Activated effector memory CD4-positive, alpha-beta T cell treated with anti-CD3 and anti-CD28 coated beads, Interleukin-2, amount 50 U/mL, for 16 hours (primary cell): ENCODE data around the gene PTPRN2.
"Not testable (repeated sequence)": the region's sequence is repeated elsewhere in the genome, so short reads cannot be mapped to it uniquely, and the experiment has no call there.

ENCODE experiments used
- DNase-seq: peaks from one replicate; pipeline ENCODE4 v3.0.0-alpha.2; 2020

PTPRN2 gene

DNA sequence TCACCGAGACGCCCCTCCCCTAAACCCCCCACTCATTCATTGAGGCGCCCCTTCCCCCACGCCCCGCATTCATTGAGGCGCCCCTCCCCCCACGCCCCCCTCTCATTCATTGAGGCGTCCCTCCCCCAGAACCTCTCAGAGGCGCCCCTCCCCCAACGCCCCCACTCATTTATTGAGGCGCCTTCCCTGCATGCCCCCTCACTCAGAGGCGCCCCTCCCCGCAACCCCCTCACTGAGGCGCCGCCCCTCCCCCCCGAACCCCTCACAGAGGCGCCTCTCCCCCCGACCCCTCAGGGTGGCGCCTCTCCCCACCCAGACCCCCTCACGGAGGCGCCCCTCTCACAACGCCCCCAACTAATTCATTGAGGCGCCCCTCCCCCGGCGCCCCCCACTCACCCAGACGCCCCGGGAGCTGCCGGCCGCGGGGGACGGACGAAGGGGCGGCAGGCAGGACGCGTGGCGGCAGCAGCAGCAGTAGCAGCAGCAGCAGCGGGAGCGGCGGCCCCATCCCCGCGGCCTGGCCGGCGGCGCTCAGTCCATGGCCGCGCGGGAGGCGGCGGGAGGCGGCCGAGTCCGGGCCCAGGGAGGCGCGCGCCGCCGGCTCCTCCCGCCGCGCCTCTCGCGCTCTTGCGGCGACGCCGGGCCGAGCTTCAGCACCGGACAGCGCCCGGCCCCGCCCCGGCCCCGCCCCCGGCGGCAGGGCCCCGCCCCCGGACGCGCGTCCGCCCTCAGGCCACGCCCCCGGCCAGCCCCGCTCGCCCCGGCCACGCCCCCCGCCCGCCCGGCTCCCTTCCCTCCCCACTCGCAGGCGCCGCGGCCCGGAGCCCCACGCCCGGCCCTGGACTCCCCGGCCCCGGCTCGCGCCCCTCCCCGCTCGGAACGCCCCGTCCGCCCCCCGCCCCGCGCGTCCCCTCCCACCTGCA is at the start of gene PTPRN2:
Gene PTPRN2 (minus strand): TSS at position 662 of the 923 bp plus-strand sequence.
- peak; percentile 86 for DNase-seq

DNA sequence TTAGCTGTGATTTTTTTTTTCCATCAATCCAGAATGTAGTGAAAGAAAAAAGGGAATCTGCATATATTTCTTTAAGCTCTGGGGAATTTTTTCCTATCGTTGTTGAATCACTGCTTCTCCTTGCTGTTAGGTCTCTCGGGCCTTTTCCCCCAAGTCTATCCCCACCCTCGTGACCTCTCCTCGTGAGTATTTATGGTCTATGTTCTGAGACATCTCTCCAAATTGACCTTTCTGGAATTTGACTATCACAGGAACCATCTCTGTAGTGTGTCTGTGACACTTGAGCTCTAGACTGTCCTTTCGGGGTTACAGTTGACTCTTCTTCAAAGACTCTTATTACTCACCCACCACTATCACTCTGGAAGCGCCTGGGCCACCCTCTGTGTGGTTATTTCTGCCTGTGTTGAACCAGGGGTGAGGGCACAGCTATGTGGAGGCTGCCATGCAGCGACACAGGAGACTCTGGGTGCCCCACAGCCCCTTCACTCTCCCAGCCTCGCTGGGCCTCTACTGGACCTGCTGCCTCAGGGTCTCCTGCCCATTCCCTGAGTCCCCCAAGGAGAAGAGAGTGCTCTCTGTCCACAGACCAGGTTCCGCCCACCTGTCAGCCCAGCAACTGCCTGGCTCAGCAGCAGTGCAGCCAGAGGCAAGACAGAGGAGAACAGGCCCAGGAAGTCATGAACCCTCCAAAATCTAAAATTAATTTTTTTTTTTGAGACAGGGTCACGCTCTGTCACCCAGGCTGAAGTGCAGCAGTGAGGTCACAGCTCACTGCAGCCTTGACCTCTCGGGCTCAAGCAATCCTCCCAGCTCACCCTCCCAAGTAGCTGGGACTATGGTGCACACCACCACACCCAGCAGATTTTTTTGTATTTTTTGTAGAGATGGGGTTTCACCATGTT is 45.7 kb upstream of the PTPRN2 start:
- DNase-seq = no peak

DNA sequence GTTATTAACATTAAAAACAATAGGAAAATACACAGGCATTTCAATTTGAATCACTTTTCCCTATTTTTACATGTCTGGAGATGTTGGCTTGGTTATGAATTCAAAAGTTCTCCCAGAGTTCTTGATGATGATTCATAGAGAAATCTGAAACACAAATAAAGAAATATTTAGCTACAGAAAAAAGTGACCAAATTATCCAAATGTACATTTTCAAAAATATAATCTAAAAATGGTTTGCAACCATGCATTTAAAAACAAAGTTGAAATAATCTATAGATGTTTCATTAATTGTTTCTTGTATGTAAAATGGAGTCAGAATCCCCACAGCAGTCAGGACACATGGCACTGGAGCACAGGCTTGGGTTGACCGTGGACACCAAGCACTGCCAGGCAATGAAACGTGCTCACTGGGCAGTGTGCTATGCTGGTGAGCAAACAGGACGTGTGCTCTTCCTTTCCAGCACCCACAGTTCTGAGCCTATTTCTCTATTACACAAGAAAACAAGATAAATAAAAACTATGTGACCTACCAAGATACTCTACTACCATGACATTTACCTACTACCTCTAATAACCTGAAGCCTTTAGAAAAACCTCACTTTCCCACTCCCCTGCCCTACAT is 44.1 kb upstream of the PTPRN2 start:
- DNase-seq = no peak

DNA sequence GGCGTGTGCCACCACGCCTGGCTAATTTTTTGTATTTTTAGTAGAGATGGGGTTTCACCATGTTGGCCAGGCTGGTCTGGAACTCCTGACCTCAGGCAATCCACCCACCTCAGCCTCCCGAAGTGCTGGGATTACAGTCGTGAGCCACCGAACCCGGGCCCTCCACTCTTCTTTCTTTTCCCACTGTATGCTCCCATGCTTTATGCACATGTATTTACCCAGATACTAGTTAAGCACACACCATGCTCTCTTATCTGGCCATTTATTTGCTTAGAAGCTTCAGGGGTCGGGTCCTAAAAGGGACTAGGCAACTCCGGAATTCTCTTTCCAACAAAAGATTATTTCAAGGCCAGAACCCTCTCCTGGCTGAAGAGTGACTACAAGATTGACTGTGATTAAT is 38.7 kb upstream of the PTPRN2 start:
- not testable (repeated sequence) for DNase-seq

DNA sequence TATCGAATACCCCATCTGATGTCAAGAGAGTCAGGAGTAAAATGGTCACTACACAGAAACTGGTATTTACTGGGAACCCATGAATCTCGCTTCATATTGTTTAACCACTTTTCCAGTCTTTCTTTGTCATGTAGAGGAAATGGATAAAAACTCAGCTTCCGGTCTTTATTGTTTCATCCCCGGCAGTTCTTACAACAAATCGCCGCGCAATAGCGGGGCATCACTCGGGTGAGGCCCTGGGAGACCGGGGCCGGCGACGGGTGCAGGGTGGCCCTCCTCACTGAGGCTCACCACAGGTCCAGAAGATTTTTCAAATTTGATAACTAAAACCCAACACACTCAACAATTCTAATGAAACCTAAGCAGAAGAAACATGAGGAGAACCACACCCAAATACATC is 35.6 kb upstream of the PTPRN2 start:
- no peak for DNase-seq

DNA sequence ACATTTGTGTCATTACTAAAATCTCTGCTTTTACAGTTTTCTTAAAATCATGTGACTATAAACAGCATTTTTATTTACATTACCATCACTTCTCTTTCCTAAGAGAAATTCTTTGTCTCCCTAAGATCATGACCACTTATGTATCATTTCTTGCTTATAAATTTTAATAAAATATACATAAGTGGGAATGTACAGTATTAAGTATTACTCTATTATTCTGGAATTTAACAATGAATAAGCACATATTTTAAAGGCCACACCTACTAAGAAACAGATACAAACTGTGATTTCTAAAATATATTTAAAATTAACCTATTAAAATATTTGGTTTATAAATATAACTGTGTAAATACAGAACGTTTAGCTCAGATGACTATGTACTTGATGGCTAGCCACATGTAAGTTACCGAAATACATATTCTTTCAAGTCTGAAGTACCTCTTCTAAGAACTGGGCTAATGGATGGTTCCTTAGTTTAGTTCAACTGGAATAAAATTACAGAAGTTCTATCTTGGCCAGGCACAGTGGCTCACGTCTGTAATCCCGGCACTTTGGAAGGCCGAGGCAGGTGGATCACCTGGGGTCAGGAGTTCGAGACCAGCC is 33.3 kb upstream of the PTPRN2 start:
- no peak for DNase-seq

DNA sequence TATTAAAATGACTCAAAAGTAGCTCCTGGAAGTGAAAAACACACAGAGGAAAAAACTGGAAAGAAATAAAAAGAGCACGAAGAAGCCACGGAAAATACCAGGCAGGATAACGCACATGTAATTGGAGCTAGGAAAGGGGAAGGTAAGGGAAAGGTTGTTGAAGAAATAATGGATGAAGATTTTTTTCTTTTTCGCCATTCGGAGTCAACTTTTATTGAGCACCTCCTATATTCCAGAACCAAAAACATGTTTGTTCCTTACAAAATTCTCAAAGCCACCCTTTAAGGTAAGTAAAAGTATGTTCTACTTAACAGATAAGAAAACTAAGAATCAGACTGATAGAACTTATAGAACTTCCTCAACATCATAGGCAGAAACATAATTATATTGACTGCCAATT is 32.8 kb upstream of the PTPRN2 start:
- DNase-seq = no peak

DNA sequence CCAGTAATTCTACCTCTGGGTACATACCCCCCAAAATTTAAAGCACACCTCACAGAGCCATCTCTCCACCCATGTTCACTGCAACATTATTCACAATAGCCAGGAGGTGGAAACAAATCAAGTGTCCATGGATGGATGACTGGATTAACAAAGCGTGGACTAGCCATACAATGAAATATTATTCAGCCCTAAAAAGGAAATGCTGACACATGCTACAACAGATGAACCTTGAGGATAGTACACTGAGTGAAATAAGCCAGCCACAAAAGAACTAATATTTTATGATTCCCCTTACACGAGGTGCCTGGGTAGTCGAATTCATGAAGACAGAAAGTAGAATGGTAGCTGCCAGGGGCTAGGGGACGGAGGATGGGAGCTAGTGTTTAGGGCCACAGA is 31.1 kb upstream of the PTPRN2 start:
- DNase-seq = no peak

DNA sequence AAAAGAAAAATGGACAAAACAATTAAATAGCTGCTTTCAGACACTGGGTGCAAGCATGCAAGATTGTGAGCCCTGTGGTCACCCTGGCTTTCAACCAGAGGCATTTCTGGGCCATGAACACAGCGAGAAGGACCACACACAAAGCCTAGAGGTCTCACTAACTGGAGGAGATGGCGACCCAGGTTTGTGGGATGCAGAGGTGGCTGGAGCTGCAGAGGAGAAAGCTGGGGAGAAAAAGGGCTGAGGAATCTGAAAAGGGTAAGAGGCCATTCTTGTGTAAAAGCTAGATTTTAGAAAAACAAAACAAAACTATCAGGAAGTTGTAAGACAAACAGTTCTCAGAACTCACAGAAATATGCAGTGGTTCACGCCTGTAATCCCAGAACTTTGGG is 30.1 kb upstream of the PTPRN2 start:
- DNase-seq = no peak

DNA sequence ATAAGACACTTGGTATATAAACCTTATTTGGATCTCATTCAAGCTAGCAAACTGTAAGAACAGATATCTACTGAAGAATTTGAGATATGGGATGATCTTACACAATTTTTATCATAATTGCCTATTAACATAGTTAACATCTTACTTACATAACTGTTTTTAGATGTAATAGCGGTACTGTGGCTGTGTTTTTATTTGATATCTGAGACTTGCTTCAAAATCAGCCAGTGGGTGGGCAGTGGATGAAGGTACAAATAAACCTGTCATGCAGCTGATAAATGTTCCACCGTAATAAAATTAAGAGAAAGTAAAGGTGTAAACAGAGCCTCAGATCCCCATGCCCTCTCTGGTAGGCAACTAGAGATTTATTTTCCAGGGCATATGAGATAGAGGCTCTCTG is 28.4 kb upstream of the PTPRN2 start:
- no peak for DNase-seq

DNA sequence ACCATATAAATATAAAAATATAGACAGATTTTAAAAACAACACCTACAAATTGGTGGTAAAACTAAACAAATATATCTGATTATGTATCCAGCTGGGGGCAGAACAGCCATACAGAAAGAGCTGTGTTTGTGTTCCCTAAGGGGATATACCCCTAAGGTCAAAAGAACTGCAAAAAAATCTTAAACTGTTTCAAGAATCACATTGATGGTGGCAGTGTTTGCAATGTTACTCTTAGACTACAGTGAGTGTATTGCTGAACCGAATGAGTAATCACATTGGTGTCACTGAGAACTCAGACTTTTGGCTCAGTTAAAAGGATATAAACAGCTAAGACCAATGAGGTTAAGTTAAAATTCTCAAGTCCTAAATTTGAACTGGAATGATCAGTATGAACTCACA is 27.1 kb upstream of the PTPRN2 start:
- no peak for DNase-seq

DNA sequence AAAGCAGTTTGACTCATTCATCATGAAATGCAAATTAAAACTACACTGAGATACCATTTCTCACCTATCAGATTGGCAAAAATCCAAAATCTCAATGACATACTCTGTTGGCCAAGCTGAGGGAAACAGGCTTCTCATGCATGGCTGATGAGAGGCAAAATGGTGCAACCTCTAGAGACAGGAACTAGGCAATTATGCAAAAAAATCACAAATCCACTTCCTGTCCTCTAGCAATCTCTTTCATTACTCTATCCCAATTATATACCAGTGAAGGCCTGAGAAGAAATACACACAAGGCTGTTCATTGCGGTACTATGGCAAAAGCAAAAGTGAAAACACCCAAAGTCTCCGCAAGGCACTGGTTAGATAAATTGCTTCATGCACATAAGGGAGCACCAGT is 25.9 kb upstream of the PTPRN2 start:
- DNase-seq = no peak

DNA sequence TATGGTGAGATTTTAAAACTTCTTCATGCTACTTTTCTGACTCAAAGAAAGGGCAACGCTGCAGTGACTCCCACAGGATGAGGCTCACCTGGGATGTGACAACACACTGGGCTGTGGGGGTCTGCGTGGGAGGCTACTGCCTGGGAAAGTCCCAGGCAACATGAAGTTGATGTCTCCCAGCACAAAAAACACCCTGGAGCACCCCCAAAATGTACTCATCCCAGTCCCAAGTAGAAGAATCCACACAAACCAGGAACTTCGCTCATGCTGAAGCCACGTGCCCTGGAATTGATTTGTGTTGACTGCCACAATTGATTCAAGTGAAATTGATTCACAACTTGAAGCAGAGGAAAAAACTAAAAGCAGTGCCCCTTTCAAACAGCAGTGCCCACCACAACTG is 24.9 kb upstream of the PTPRN2 start:
- no peak for DNase-seq

DNA sequence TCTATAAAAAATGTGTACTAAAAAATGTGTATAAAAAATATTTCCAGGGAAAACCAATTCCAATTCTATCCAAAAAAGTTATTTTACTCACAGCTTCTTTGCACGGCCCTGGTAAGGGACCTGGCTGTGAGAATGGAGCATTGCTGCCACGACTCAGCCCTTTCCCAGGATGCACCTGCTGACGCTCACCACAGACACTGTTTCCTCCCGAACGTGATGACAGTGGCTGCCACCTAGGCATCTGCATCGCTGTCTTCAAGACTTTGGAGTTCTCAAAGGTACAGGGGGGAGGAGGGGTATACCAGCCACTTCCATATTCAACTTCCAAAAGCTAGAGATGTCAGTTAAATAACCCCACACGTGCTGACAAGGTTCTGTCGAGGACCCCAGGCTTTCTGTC is 23.9 kb upstream of the PTPRN2 start:
- no peak for DNase-seq

DNA sequence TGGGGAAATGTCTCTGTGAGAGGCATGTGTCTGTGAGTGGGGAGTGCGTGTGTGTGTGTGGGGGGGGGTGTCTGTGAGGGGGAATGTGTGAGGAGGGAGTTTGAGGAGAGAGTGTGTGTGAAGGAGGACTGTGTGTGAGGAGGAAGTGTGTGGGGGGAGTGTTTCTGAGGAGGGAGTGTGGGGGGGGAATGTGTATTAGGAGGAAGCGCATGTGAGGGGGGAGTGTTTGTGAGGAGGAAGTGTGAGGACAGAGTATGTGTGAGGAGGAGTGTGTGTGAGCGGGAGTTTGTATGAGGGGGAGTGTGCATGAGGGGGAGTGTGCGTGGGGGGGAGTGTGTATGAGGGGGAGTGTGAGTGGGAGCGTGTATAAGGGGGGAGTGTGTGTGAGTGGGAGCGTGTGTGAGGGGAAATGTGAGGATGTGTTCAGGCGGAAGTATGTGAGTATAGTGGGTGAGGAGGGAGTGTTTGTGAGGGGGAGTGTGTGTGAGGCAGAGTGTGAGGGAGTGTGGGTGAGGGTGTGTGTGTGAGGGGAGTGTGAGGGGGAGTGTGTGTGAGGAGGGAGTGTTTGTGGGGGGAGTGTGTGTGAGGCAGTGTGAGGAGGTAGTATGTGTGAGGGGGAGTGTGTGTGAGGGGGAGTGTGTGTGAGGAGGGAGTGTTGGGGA is 21.8 kb upstream of the PTPRN2 start:
- no peak for DNase-seq

DNA sequence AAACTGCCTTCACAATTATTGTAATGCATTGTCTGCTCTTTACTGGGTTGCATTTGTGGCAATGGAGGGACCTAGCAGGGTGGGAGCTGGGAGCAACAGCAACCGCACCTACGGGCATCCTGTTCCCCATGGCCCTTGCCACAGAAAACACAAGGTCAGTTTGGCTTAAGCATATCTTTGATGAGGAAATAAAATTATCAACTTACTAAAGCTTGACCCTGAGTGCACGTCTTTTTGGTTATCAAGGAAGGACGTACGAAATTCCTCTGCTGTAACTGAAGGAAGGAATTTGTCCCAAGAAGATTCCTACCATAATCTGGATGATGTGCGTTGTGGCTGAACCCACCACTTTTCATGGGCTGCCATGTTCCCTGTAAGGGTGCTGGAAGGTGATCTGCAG is 19.9 kb upstream of the PTPRN2 start:
- no peak for DNase-seq

DNA sequence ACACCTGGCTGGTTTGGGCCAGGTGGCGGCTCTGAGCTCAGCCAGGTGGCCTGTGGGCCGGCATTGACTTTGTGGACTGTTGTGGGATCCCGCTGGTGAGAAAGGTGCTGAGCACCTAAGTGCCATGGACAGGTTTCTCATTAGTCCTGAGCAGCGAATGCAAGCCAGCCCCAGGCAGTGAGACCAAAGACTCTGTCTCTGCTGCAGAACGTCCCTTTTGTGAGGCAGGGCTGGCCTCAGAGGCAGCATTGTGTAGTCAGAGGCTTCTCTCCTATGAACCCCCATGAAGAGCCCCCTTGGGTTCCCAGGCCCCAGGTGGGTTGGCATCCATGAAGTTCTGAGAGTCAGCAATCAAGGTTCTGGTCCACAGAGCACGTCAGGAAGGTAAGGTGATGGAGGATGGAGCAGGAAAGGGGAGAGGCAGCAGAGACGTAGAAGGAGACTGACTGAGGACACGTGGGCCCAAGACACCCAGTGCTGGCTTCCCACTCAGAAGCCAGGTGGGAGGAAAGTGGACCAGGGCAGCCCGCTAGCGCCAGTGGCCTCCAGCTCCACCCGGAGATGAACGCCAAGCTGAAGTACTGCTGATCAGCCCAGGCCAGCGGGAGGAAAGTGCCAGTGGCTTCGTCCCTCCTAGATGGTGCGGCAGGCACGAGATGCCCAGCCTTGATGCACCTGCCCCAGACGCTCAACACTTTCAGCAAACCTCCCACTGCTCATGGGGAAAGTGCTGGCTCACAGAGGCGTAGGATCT is 19.2 kb upstream of the PTPRN2 start:
- no peak for DNase-seq

DNA sequence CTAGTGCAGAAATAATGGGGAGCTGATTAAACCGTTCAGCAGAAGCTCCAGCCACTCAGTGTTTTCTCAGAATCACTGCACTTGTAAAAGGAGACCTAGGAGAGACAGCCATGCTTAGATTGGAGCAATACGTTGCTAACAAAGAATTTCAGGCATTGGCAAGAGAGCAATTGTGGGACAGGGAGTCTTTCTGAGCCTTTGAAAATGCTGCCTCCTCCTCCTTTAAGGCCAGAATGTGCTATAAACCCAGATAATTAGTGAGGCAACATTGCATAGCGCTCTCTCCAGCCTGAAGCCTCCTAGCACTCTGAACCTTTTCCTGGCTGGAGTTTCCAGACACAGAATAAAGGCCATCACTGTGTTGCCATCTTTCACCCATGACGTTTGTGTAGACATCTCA is 18.5 kb upstream of the PTPRN2 start:
- no peak for DNase-seq

DNA sequence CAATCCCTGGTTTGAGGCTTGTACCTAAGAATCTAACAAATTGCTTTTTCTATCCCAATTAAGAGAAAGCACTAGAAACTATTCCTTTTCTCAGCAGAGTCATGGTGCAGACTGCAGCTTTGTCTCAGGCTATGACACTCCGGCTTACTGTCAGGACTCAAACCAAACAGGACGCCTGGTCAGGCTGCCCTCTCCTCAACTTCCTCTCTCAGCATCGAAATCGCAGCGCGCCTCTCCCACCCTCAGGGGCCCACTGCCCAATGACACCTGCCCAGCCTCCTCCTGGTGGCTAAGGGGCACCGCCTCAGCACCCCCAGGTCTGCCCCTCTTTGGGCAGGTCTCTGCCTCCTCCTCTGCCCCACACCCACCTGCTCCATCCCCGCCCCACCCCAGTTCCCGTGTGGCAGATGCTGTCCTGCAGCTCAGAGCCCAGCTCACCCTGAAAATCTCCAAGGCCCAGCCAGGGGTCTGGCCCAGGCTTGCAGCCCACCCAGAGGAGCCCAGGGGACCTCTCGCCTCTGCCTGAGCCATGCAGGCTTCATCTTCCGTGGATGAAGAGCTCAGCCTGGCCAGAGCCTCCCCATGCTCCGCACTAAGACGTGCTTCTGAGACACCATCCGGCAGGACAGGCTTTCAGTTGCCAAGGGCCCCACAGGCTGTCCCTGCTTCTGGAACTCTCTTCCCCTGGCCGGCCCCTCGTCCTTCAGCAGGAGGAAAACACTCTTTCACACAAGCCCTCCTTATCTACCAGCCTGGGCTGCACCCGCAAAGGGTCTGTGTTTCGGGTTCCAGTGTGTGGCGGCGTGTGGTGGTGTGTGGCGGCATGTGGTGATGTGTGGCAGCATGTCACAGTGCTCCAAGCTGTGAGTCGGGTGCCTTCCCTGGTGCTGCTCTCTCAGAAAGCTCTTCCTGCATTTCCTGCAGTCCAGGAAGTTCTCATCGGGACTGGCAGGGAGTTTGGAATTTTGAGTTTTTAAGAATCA is 16.4 kb upstream of the PTPRN2 start:
- no peak for DNase-seq
